HG03354 (cell line): ENCODE data around the gene MTMR3.
A peak's percentile ranks its signal among the peaks of the same experiment; 100 is the strongest.

Source experiments
- ATAC-seq: cut with Tn5 transposase; IDR thresholded peaks from one replicate; pipeline ENCODE4 v1.9.1; 2021; ENCODE audit warnings: mild to moderate bottlenecking; ENCODE audit not compliant: unreplicated experiment, poor library complexity, severe bottlenecking

Gene MTMR3

GRCh38 chr22:29912605-29913398 lies 29.8 kb downstream of the MTMR3 start:
- ATAC-seq = no peak

- ATAC-seq = no peak
Measured at GRCh38 chr22:29914165-29914564, 31.2 kb downstream of the MTMR3 start.

DNA sequence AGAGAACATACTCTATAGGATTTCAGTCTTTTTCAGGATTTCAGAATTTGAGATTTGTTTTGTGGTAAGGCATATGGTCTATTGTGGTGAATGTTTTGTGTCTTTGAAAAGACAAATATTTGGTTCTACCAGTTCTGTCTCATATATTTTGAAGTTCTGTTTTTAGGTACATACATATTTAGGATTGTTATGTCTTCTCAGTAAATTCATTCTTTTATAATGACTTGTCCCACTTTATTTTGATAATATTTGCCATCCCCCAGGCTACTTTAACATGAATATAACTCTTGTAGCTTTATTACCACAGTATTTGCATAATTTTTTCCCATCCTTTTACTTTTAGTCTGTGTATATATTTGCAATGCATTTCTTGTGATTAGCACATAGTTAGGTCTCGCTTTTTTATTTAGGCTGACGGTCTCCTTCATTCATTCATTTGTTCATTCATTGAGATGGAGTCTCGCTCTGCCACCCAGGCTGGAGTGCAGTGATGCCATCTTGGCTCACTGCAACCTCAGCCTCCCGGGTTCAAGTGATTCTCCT lies 32.1 kb downstream of the MTMR3 start:
- ATAC-seq = no peak

DNA sequence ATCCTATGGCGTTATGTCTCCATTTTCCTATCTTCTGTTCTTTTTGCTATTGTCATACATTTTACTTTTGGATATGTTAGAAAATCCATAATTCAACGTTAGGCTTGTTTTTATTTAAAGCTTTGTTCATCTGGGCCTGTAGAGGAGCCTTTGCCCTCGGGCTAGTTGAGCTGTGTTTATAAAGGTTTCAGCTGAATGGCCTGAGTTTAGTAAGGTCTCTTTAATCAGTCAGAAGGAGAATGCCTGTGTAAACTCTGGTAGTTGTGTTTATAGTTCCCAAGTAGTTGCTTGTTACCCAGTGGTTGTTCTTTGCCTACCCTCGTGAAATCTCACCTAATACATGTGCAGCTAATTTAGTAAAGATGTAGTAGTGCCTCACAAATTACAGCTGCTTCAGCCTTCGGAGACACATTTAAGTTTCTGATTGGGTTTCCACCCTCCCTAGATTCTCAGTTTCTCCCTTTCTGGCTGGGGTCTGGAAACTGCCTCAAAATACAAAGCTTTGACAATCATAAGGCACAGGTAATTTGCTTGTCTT lies 33.1 kb downstream of the MTMR3 start:
- ATAC-seq = no peak

GRCh38 chr22:29917052-29917902 lies 34.3 kb downstream of the MTMR3 start:
- ATAC-seq = no peak

DNA sequence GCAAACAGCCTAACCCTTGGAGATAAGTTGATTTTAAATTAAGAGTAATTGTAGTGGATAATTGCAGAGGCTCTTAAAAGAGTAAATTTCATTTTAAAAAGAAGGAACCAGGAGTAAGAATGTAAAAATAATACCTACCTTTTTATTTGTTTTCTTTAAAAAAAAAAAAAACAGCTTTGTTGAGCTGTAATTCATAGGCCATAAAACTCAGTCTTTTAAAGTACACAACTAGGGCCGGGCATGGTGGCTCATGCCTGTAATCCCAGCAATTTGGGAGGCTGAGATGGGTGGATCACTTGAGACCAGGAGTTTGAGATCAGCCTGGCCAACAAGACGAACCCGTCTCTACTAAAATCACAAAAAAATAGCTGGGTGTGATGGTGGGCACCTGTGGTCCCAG lies 42.4 kb downstream of the MTMR3 start:
- ATAC-seq = no peak

- no peak for ATAC-seq
Measured at GRCh38 chr22:29926057-29926456, 43.1 kb downstream of the MTMR3 start.

DNA sequence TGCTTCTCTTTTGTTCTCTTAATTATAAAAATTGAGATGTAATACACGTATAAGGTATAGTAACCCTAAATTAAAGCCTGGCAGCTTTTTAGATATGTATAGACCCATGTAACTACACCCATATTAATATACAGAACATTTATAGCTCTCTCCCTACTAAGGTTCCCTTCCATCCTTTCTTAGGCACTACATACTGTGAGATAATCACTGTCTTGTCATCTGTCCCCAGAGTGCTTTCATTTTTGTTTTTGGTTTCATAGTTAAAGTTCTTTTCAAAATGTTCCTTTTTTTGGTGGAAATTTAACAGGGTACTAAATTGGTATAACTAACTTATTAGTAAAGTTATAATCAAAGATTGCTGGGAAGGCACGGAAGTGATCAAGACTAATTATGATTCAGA lies 49.2 kb downstream of the MTMR3 start:
- ATAC-seq = no peak

DNA sequence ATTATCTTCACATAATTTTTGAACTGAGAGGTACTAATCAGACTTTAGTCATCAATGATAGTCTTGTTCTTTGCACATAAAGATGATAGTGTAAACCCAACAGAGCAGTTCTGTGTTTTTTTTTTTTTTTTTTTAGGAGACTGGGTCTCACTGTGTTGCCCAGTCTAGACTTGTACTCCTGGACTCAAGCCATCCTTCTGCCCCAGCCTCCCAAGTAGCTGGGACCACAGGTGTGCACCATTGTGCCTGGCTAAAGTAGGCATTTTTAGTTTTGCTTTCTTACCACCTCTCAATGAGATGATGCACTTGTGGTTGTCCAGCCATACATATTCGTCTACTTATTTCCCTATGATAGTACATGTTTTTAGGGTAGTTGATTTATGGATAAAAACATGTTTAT lies 50.6 kb downstream of the MTMR3 start:
- ATAC-seq = no peak

DNA sequence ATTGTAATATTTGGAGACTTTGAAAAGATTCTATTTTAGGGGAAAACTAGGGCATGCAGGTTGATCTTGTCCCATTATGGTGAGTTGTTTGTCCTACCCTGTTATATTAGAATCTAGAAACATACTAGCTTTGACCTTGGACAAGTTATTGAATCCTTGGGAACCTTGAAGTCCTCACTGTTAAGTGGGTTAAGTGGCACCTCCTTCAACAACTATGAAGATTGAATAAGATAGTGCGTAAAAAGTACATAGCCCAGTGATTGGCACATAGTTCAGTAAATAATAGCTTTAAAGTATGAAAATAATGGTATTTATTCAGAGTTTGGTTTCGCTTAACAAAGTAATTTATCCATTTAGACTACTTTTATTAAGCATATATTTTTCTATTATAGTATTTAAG lies 51.6 kb downstream of the MTMR3 start:
- no peak for ATAC-seq

GRCh38 chr22:29936186-29936585 lies 53.2 kb downstream of the MTMR3 start:
- ATAC-seq = no peak

- peak; percentile 58 for ATAC-seq
Measured at GRCh38 chr22:29937940-29938693, 55.1 kb downstream of the MTMR3 start.

- ATAC-seq = no peak
Measured at GRCh38 chr22:29940526-29940925, 57.6 kb downstream of the MTMR3 start.

DNA sequence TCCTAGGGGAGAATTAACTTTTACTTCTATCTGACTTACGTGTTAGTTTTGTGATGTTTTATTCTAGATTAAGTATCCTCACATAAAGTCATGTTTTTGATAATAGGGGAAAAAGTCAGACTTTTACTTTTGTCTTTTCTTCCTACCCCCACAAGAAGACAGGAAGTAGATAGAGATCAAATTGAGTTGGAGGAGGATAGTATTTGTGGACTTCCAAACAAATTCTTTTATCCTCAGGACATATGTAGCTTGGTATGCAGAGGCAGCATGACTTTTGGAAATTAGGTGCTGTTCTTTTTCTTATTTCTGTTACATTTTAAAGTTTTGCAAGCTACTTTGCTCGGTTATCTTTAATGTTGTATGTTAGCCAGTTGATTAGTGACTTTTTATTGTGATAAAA lies 61.4 kb downstream of the MTMR3 start:
- no peak for ATAC-seq

- ATAC-seq = no peak
Measured at GRCh38 chr22:29945435-29945834, 62.5 kb downstream of the MTMR3 start.

- no peak for ATAC-seq
Measured at GRCh38 chr22:29946220-29946619, 63.2 kb downstream of the MTMR3 start.

DNA sequence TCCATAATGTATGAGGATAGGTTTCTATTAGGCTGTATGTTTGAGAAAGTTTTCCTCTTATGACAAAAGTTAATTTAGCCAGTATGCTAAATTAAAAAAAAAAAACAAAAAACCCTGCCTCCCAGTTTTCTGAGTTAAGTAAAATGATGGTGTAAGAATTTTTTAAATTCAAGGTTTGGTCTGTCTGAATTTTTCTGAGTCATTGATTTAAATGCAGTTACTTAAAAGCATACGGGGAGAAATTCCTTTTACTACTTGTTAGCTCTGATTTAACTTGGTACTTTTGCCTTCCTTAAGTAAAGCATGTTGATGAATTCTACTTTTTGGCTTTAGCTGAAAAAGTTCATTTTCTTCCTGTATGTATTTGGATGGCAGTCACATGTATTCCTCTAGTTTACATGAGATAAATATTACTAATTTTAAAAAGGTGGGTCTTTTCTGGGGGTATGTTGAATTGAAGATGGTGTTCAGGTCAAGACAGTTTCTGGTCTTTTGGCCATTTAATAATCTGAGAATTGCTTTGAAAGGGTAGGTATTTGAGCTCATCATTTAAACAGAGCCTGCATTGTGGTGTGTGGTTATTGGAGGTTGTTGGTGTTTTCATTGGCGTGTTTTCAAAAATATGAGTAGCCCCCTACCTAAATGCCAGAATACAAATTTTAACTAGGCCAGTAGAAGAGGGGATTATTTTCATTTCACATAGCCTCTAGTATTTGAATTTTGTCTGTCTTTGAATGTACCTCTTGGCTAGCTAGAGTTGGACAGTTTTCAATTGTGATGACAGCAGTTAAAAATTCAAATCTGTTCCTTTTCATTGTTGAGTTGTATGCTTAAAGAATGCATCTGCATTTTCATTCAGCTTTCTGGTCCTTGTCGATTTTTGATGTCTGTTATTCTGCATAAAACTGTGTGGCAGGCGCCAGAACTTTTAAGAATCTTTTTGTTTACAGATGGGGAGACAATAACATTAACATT lies 64.7 kb downstream of the MTMR3 start:
- no peak for ATAC-seq

GRCh38 chr22:29948385-29948769 lies 65.4 kb downstream of the MTMR3 start:
- ATAC-seq = no peak

DNA sequence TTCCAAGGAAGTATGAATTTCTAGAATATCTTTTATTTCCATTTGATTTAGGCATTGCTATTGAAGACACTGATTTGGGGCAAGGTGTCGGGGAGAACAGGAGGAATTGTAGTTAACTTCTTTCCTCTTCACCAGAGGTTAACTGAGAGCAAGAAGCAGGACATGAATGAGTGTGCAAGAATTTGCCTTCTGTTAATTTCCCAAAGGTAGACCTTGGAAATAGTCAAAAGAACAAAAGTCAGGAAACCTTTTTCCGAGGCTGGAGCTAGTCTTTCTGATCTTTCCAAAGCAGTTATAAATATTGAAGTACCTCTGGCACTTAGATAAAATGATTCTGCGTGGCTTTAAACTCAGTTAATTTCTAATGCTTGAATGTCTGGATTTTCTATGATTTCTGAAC lies 66.9 kb downstream of the MTMR3 start:
- ATAC-seq = no peak
